KOPT-K1 (cell line): ENCODE results near the gene HNF4A.

Source experiments
- H3K27ac ChIP-seq: fragments of 200-600 bp; sonication (generic); 2 replicates; pipeline ENCODE4 v1.5.1; 2016; ENCODE audit warnings: antibody characterized with exemption, mild to moderate bottlenecking, low read depth, low read length; ENCODE audit not compliant: poor library complexity, severe bottlenecking
- H3K36me3 ChIP-seq: fragments of 200-600 bp; sonication (generic); 2 replicates; pipeline ENCODE4 v1.5.1; 2017; ENCODE audit warnings: antibody characterized with exemption, mild to moderate bottlenecking, low read length, moderate library complexity; ENCODE audit not compliant: insufficient read depth
- H3K9me3 ChIP-seq: fragments of 200-600 bp; sonication (generic); 2 replicates; pipeline ENCODE4 v1.5.1; 2017; ENCODE audit warnings: antibody characterized with exemption, low read length, mild to moderate bottlenecking; ENCODE audit not compliant: insufficient read depth, poor library complexity, severe bottlenecking

HNF4A gene

GRCh38 chr20:44415833-44416715 is 60.6 kb downstream of the HNF4A start:
- no peaks in the 10 kb centered on the region for H3K9me3 ChIP-seq
- no peak overlapping the region for H3K27ac ChIP-seq
- no peaks in the 10 kb centered on the region for H3K36me3 ChIP-seq

DNA sequence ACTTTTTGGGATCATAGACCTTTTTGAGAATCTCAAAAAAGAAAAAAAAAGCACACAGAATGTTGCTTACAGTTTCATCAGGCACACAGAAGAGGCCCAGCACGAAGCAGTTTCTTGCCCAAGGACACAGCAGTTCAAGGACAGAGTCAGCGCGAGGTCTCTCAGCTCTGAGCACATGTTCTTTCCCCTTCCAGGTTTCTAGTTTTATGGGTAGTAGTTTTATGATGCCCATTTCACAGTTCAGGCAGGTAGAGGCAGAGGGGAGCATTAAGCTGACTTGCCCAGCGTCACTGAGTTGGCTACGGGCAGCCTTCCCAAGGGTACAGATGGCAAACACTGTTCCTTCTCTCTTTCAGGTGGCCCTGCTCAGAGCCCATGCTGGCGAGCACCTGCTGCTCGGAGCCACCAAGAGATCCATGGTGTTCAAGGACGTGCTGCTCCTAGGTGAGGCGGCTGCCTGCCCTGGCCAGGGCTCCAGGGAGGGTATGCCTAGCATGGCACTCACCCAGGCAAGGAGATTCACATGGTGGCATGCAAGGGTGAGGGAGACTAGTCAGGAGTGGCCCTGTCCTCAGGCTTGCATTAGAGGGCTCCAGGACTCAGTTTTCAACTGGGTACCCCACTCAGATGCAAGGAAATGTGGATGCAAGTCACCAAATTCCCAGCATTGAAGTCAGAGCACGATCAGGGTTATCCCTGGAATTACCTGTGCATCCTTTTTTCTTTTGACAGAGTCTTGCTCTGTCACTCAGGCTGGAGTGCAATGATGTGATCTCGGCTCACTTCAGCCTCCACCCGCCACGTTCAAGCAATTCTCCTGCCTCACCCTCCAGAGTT is 62.8 kb downstream of the HNF4A start:
- Histone ChIP-seq H3K36me3 (no peaks in the 10 kb centered on the region), H3K9me3 (no peaks in the 10 kb centered on the region), H3K27ac (no peak overlapping the region)

- no peaks in the 10 kb centered on the region for H3K36me3 ChIP-seq
- H3K9me3 ChIP-seq: no peaks in the 10 kb centered on the region
- no peak overlapping the region for H3K27ac ChIP-seq
These were observed 63.8 kb downstream of the HNF4A start for GRCh38 chr20:44419131-44419844.

DNA sequence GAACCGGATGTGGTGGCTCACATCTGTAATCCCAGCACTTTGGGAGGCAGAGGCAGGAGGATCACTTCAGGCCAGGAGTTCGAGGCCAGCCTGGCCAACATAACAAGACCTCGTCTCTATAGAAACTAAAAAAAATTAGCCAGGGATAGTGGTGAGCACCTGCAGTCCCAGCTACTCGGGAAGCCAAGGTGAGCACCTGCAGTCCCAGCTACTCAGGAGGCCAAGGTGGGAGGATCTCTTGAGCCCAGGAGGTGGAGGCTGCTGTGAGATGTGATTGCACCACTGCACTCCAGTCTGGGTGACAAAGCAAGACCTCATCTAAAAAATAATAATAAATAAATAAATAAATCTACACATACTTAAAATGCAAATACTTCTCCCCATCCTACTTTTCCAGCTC is 65.0 kb downstream of the HNF4A start:
- no peaks in the 10 kb centered on the region for H3K9me3 ChIP-seq
- H3K36me3 ChIP-seq: no peaks in the 10 kb centered on the region
- no peak overlapping the region for H3K27ac ChIP-seq

DNA sequence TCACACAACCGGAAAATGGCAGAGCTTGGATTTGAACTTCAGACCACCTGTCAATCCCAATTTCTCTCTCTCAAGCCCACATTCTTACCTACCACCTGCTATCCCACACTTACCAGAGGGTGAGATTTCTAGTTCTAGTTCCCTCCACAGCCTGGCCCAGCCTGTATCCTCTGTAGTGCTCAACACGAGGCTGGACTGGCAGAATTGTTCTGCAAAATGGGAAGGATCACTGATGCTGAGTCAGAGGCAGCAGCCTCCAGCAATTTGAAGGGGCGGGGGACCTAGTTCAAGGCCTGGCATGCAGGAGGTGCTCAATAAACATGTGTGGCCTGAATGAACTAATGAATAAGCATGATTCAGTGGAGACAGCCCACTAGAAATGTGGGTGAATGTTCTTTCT is 66.6 kb downstream of the HNF4A start:
- Histone ChIP-seq H3K27ac (no peak overlapping the region), H3K36me3 (no peaks in the 10 kb centered on the region), H3K9me3 (no peaks in the 10 kb centered on the region)

DNA sequence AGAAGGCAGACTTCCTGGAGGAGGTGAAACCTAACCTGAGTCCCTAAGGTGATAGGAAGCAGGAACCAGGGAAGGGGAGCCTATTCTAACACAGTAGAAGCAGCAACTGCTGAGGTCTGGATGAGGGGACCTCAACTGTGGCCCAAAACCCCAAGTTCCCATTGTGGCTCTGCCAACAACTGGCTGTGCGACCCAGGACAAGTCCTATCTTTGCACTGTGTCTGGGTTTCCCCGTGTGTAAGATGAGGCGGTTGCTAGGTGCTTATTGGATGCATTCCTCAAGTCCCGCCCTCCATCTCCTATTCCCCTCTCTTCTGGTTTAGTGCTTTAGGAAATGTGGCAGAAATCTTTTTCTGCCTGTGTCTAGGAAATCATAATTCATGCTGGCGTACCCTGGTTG is 68.0 kb downstream of the HNF4A start:
- no peaks in the 10 kb centered on the region for H3K9me3 ChIP-seq
- no peak overlapping the region for H3K27ac ChIP-seq
- no peaks in the 10 kb centered on the region for H3K36me3 ChIP-seq

GRCh38 chr20:44424039-44424495 is 68.6 kb downstream of the HNF4A start:
- Histone ChIP-seq H3K27ac (no peak overlapping the region), H3K36me3 (no peaks in the 10 kb centered on the region), H3K9me3 (no peaks in the 10 kb centered on the region)

DNA sequence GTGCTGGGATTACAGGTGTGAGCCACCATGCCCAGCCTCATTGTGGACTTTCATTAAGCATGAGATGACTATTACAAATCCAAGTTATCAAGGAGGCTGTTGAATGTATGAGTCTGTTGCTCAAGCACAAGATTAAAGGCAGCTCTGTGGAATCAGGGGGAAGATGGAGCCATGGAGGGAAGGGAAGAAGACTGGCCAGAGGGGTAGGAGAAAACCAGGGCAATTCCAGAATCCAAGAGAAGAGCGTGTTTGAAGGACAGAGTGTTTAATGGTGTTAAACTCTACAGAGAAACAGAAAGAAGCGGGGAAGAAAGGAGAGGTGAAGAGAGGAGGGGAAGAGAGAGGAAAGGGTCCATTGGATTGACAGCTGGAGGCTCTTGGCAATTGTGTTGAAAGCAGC is 70.4 kb downstream of the HNF4A start:
- H3K36me3 ChIP-seq: no peaks in the 10 kb centered on the region
- H3K27ac ChIP-seq: no peak overlapping the region
- no peaks in the 10 kb centered on the region for H3K9me3 ChIP-seq

DNA sequence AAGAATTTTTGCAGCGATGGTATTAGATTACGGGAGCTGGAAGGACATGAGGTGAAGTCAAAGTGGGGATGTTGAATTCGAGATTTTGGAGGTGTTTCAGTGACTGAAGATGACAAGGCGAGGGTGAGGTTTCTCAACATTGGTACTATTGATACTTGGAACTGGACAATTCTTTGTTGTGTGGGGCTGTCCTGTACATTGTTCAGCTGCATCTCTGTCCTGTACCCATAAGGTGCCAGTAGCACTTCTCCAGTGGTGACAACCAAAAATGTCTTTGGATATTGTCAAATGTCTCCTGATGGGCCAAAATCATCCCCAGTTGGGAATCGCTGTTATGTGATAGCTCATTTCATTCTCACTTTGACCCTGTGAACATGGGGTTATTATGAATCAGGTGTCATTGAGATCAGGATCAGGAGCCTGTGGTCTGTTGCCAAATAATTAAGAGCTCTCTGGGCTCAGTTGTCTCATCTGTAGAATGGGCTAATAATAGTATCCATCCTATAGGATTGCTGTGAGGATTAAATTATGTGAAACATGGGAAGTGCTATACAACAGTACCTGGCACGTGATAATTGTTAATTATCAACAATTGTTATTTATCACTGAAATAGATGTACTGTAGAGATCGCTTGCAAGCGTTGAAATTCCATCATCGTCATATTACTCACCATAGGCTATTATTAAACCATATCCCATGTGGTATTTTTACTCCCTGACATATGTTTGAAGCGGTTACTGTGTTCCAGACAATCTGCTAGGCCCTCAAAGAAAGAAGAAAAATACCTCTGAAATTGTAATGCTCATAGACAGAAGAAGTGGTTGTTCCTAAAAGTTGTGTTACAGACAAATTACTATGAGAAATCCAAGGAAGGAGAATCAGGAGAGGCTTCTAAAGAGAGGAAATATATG is 71.6 kb downstream of the HNF4A start:
- Histone ChIP-seq H3K36me3 (no peaks in the 10 kb centered on the region), H3K27ac (no peak overlapping the region), H3K9me3 (no peaks in the 10 kb centered on the region)

DNA sequence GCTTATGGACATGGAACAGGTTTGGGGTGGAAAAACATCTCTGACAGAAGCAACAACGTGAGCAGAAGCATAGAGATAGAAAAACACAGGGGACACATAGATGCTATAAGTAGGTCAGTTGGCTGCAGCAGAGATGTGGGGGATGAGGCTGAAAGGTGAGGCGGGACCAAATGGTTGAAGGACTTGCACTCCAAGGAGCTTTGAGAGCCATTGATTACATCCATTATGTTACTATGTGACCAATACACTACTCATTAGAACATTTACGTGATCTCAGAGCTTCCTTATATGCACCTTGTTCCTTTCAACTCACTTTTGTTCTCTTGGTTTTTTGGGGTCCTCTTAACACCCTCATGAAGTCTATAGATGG is 72.3 kb downstream of the HNF4A start:
- H3K36me3 ChIP-seq: no peaks in the 10 kb centered on the region
- no peak overlapping the region for H3K27ac ChIP-seq
- H3K9me3 ChIP-seq: no peaks in the 10 kb centered on the region

DNA sequence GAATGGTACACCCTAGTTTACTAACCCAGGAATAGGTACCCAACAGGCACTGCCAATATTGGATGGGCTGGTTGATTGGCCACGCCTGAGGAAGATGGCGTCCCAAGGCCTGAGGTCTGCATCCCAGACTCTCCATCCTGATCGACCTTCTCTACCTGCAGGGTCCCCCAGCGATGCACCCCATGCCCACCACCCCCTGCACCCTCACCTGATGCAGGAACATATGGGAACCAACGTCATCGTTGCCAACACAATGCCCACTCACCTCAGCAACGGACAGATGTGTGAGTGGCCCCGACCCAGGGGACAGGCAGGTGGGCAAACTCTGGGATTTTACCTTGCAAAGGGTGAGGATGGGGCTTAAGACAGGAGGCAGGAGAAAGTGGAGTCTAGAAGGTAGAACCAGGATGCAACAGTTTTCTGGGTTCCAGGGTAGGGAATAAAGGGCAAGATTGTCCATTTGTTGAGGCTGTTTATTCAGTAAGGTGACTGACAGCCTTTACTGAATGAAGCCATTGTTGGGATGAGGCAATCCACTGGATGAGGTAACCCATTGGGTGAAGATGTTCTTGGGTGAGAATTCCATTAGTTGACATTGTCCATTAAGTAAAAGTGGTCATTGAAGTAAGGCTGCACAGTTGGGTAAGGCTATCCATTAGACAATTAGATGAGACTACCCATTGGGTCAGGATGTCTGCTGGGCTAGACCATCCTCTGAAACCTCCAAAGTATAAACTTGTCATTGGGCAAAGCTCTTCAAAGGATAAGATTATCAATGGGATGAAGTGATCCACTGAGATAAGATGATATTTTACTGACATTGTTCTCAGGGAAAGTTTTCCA is 72.9 kb downstream of the HNF4A start:
- H3K9me3 ChIP-seq: no peaks in the 10 kb centered on the region
- H3K36me3 ChIP-seq: no peaks in the 10 kb centered on the region
- H3K27ac ChIP-seq: no peak overlapping the region

DNA sequence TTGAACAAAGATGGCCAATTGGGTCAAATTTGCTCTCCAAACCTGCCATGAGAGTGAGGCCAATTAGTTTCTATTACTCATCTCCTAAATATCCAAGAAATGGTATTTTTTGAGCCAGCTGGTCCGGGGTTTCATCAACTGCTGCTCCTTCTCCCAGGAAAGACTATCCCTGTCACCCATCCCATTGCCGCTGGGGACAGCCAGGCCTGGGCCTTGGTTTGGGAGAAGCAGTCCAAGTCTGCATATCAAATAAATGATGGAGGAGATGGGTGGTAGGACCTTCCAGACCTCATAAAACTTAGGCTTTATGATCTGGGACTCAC is 73.5 kb downstream of the HNF4A start:
- Histone ChIP-seq H3K9me3 (no peaks in the 10 kb centered on the region), H3K27ac (no peak overlapping the region), H3K36me3 (no peaks in the 10 kb centered on the region)

- no peaks in the 10 kb centered on the region for H3K9me3 ChIP-seq
- no peaks in the 10 kb centered on the region for H3K36me3 ChIP-seq
- no peak overlapping the region for H3K27ac ChIP-seq
These were observed 74.1 kb downstream of the HNF4A start for GRCh38 chr20:44429419-44430269.
